ENCODE measurements around the gene CLMP.

DNA sequence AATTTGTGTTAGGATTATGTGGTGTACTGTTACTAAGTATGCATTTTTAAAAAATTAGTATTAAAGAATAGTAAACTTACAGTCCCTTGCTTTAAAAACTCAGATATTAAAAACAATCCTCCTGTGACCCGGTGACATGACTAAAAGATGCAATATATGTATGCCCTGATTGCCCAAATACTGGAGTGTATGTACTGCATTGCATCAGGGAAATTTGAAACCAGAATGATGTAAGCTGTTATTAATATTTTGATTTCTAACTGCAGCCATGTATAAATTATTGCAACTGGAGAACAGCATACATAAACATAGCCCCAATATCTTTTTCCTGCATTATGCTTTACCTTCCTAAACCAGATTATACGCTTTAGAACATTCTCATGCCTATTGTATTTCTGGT lies 129.4 kb downstream of the CLMP start:
- TF ChIP-seq EZH2 (IDR thresholded peaks at IDR 0.05; ENCODE audit: borderline replicate concordance, low read length) (no peak), CTCF (IDR thresholded peaks at IDR 0.05; ENCODE audit: low read length) (no peak)
